Ovary (tissue), 3 donors: ENCODE measurements around the gene UGT1A10.

ENCODE experiments used
- EP300 ChIP-seq: sonication (generic); formaldehyde crosslinking; IDR thresholded peaks from one replicate; pipeline ENCODE4 v1.6.1; 2017; ENCODE audit warnings: antibody characterized with exemption
- POLR2A ChIP-seq: fragments of 450-650 bp; IDR thresholded peaks from one replicate; pipeline ENCODE4 v1.6.1; 2017; ENCODE audit warnings: antibody characterized with exemption, mild to moderate bottlenecking, moderate library complexity
- TF ChIP-seq, protein P1 (sequence below), 3 donors: fragments of 450-650 bp in 2 of 3; fragments of 200-600 bp in 1 of 3; IDR thresholded peaks; one replicate each; pipeline versions ENCODE4 v1.5.1 to v1.8.0; 2016 to 2022; ENCODE audit warnings: antibody characterized with exemption in 3 of 3, mild to moderate bottlenecking in 1 of 3
- donor health status: DM: no; HTN: no; CAD: no.

DNA sequence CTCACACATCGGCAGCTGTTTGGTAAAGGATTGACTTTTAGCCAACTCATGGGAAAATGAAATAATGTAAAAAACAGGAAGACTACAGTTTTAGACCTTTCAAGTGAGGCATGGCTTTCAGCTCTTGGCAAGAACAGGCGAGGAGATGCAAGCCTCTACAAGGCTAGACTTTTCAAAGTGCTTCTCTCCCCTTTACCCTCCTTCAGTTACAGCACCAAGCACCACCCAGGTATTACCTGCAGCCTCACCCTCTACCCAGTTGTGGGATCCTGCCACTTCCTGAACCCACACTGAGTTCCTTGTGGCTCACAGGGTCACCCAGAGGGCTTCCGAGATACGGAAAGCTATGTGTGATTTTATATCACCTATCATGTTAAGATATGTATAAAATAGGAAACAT, 14.7 kb downstream of the UGT1A10 start:
- TF ChIP-seq, protein P1, sequence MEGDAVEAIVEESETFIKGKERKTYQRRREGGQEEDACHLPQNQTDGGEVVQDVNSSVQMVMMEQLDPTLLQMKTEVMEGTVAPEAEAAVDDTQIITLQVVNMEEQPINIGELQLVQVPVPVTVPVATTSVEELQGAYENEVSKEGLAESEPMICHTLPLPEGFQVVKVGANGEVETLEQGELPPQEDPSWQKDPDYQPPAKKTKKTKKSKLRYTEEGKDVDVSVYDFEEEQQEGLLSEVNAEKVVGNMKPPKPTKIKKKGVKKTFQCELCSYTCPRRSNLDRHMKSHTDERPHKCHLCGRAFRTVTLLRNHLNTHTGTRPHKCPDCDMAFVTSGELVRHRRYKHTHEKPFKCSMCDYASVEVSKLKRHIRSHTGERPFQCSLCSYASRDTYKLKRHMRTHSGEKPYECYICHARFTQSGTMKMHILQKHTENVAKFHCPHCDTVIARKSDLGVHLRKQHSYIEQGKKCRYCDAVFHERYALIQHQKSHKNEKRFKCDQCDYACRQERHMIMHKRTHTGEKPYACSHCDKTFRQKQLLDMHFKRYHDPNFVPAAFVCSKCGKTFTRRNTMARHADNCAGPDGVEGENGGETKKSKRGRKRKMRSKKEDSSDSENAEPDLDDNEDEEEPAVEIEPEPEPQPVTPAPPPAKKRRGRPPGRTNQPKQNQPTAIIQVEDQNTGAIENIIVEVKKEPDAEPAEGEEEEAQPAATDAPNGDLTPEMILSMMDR (IDR thresholded peaks at IDR 0.05) = no peak
- TF ChIP-seq POLR2A = no peak
- no peak for TF ChIP-seq EP300
